Suprapubic skin (tissue), 4 donors: ENCODE results near the gene NFE2.

ENCODE experiments used
- EP300 ChIP-seq: sonication (generic); formaldehyde crosslinking; IDR thresholded peaks from one replicate; pipeline ENCODE4 v1.6.1; 2017; ENCODE audit warnings: antibody characterized with exemption
- POLR2A ChIP-seq, 2 donors: fragments of 450-650 bp; IDR thresholded peaks; one replicate each; pipeline ENCODE4 v1.6.1; 2017; ENCODE audit warnings: antibody characterized with exemption in 2 of 2, mild to moderate bottlenecking in 2 of 2, moderate library complexity in 2 of 2
- POLR2AphosphoS5 ChIP-seq, 3 donors: sonication (generic); formaldehyde crosslinking; IDR thresholded peaks; one replicate each; pipeline ENCODE4 v1.6.1; 2017; ENCODE audit warnings: antibody characterized with exemption in 3 of 3
- TF ChIP-seq, protein P1 (sequence below), 2 donors: fragments of 200-600 bp in 1 of 2; fragments of 450-650 bp in 1 of 2; sonication (generic) in 1 of 2; IDR thresholded peaks; one replicate each; pipeline ENCODE4 v1.5.1; 2016 to 2019; ENCODE audit warnings: antibody characterized with exemption in 2 of 2, mild to moderate bottlenecking in 1 of 2, moderate library complexity in 1 of 2

DNA sequence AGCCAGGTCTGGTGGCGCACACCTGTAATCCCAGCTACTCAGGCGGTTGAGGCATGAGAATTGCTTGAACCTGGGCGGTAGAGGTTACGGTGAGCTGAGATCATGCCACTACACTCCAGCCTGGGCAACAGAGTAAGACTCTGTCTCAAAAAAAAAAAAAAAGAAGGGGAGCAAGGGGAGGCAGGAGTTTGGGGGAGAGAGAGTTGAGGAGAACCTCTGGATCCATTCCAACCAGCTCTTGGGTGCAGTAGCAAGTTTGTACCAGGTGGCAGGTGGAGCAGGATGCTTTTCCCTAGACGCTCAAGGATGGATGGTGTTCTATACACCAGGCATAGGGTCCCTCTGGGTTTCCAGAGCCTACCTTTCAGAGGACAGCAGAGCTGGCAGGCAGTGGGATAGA is 1.9 kb downstream of the NFE2 start:
- no peak for TF ChIP-seq POLR2AphosphoS5 (IDR thresholded peaks at IDR 0.05)
- TF ChIP-seq, protein P1, sequence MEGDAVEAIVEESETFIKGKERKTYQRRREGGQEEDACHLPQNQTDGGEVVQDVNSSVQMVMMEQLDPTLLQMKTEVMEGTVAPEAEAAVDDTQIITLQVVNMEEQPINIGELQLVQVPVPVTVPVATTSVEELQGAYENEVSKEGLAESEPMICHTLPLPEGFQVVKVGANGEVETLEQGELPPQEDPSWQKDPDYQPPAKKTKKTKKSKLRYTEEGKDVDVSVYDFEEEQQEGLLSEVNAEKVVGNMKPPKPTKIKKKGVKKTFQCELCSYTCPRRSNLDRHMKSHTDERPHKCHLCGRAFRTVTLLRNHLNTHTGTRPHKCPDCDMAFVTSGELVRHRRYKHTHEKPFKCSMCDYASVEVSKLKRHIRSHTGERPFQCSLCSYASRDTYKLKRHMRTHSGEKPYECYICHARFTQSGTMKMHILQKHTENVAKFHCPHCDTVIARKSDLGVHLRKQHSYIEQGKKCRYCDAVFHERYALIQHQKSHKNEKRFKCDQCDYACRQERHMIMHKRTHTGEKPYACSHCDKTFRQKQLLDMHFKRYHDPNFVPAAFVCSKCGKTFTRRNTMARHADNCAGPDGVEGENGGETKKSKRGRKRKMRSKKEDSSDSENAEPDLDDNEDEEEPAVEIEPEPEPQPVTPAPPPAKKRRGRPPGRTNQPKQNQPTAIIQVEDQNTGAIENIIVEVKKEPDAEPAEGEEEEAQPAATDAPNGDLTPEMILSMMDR (IDR thresholded peaks at IDR 0.05): no peak
- no peak for TF ChIP-seq EP300
- TF ChIP-seq POLR2A (IDR thresholded peaks at IDR 0.05): no peak
